HFFc6 (cell line): ENCODE results near the gene REM2. TPM values are rescaled to one million over a fixed set of nuclear protein-coding genes. Genes with fewer than 3 reads are reported as not detected.

Source experiments
- DNase-seq: peaks from one replicate; pipeline ENCODE4 v3.0.0-alpha.2; 2018
- H3K27ac Mint-ChIP-seq: 2 replicates; pipeline ENCODE4 v1.8.0; 2020; ENCODE audit warnings: mild to moderate bottlenecking, mixed read lengths
- H3K27me3 Mint-ChIP-seq: 2 replicates; pipeline ENCODE4 v1.8.0; 2021; ENCODE audit warnings: mild to moderate bottlenecking, moderate library complexity, mixed read lengths; ENCODE audit not compliant: insufficient read depth
- H3K36me3 Mint-ChIP-seq: 2 replicates; pipeline ENCODE4 v1.8.0; 2021; ENCODE audit warnings: low read depth, mixed read lengths
- H3K4me1 Mint-ChIP-seq: 2 replicates; pipeline ENCODE4 v1.8.0; 2020; ENCODE audit warnings: low read depth, mixed read lengths
- H3K4me3 Mint-ChIP-seq: 2 replicates; pipeline ENCODE4 v1.8.0; 2020; ENCODE audit warnings: mild to moderate bottlenecking, moderate library complexity, mixed read lengths
- H3K9me3 Mint-ChIP-seq: 2 replicates; pipeline ENCODE4 v1.8.0; 2020; ENCODE audit warnings: mild to moderate bottlenecking, mixed read lengths
- total RNA-seq, 6 experiments: library from RNA; stranded (reverse); fragmentation: NEBNext Ultra II Directional; extraction: Animal tissue kit (Norgen Biotek cat#: 25700); gene quantifications; 2 replicates in 1 of 6; 3 replicates in 5 of 6; pipeline ENCODE4 v1.2.3, GENCODE V29; 2021
- TF ChIP-seq, protein P1 (sequence below): fragments of 200-600 bp; sonication (generic); IDR thresholded peaks from 2 replicates; pipeline ENCODE4 v1.5.0; 2021; ENCODE audit warnings: antibody characterized with exemption, mild to moderate bottlenecking

The REM2 gene
- total RNA-seq, 6 experiments from 2014 or later = 0.09 to 0.17 (median 0.14) TPM; not detected in 2

DNA sequence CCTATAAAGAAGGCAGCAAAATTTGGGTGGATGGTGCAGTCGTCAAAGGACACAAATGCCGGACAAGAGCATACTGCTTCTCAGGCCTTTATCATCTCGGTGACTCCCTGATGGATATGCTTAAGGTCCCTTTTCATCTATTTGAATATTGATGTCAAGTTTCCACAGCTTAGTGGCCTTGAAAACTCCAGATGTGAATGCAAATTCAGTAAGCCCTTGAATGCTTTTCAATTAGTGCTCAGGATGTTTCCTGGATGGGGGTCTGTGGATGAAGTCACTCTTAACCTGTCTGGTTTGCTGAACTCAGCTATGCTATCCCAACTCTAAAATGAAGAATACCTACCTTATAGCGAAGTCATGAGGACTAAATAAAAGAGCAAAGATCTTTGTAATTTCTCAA lies 10.7 kb downstream of the REM2 start:
- Mint-ChIP-seq H3K9me3 (no peaks in the 10 kb centered on the region), H3K4me3 (no peak overlapping the region), H3K36me3 (no peaks in the 10 kb centered on the region), H3K27me3 (no peaks in the 10 kb centered on the region; the same call in 1 of the 2 replicates), H3K27ac (no peak overlapping the region), H3K4me1 (peaks cover 26% of the 10 kb centered on the region)
- DNase-seq = no peak
- TF ChIP-seq, protein P1, sequence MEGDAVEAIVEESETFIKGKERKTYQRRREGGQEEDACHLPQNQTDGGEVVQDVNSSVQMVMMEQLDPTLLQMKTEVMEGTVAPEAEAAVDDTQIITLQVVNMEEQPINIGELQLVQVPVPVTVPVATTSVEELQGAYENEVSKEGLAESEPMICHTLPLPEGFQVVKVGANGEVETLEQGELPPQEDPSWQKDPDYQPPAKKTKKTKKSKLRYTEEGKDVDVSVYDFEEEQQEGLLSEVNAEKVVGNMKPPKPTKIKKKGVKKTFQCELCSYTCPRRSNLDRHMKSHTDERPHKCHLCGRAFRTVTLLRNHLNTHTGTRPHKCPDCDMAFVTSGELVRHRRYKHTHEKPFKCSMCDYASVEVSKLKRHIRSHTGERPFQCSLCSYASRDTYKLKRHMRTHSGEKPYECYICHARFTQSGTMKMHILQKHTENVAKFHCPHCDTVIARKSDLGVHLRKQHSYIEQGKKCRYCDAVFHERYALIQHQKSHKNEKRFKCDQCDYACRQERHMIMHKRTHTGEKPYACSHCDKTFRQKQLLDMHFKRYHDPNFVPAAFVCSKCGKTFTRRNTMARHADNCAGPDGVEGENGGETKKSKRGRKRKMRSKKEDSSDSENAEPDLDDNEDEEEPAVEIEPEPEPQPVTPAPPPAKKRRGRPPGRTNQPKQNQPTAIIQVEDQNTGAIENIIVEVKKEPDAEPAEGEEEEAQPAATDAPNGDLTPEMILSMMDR = no peak

DNA sequence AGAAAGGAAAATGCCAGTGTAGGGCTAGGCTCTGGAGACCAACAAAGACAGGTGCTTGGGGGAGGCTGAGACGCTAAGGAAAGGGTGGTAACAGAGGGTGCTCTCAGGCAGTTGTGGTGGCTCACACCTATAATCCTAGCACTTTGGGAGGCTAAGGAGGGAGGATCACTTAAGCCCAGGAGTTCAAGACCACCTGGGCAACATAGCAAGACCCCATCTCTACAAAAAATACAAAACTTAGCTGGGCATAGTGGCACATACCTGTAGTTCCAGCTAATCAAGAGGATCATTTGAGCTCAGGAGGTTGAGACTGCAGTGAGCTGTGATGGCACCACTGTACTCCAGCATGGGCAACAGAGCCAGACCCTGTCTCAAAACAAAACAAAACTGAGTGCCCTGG lies 12.4 kb downstream of the REM2 start:
- Mint-ChIP-seq H3K4me1 (peaks cover 34% of the 10 kb centered on the region), H3K27ac (no peak overlapping the region), H3K9me3 (no peaks in the 10 kb centered on the region), H3K27me3 (no peaks in the 10 kb centered on the region), H3K4me3 (no peak overlapping the region), H3K36me3 (no peaks in the 10 kb centered on the region)
- TF ChIP-seq, protein P1 = no peak
- DNase-seq = no peak

- H3K9me3 Mint-ChIP-seq = no peaks in the 10 kb centered on the region
- no peak overlapping the region for H3K27ac Mint-ChIP-seq
- DNase-seq = no peak
- H3K4me1 Mint-ChIP-seq = peaks cover 35% of the 10 kb centered on the region
- H3K4me3 Mint-ChIP-seq = no peak overlapping the region
- TF ChIP-seq, protein P1 = no peak
- 0 out of 2 replicates have a peak, but pooled peaks cover 4% of the 10 kb centered on the region for H3K36me3 Mint-ChIP-seq
- no peaks in the 10 kb centered on the region for H3K27me3 Mint-ChIP-seq
These were observed 13.3 kb downstream of the REM2 start for GRCh38 chr14:22896356-22896755.

DNA sequence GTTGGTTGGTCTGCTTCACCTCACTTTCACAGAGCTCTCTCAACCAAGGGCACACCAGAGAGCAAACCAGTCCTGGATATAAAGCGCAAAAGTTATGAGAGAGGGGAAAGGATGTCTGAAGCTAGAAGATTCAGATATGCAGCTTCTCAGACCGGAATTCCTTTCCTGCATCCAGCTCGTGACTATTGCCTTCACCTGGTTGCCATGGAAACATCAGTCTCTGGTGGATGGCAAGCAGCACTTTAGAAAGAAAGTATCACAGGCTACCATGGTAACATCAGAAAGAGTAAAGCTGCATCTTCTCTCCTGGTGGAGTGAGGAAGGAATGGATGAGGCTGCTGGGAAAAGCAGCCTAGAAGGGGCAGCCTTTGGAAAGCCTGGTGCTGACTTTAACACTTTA lies 13.7 kb downstream of the REM2 start:
- Mint-ChIP-seq H3K4me1 (peaks cover 35% of the 10 kb centered on the region), H3K4me3 (no peak overlapping the region), H3K36me3 (0 out of 2 replicates have a peak, but pooled peaks cover 7% of the 10 kb centered on the region), H3K27ac (no peak overlapping the region), H3K27me3 (no peaks in the 10 kb centered on the region), H3K9me3 (no peaks in the 10 kb centered on the region)
- no peak for DNase-seq
- TF ChIP-seq, protein P1 = no peak

- TF ChIP-seq, protein P1 = no peak
- Mint-ChIP-seq H3K27ac (peak overlapping the region; percentile 89), H3K9me3 (no peaks in the 10 kb centered on the region), H3K36me3 (0 out of 2 replicates have a peak, but pooled peaks cover 7% of the 10 kb centered on the region), H3K27me3 (no peaks in the 10 kb centered on the region), H3K4me3 (no peak overlapping the region), H3K4me1 (peaks cover 35% of the 10 kb centered on the region)
- no peak for DNase-seq
These were observed 14.3 kb downstream of the REM2 start for GRCh38 chr14:22897357-22897756.
